HEK293 (cell line): ENCODE data around the gene COL24A1.

Source experiments
- CTCF ChIP-seq: fragments of 450-650 bp; formaldehyde crosslinking; IDR thresholded peaks from 2 replicates; pipeline ENCODE4 v1.5.1; 2016; ENCODE audit warnings: missing biosample characterization, missing genetic modification characterization
- GFI1B ChIP-seq: fragments of 450-650 bp; formaldehyde crosslinking; IDR thresholded peaks from 2 replicates; pipeline ENCODE4 v1.5.1; 2016; ENCODE audit warnings: missing biosample characterization, missing genetic modification characterization
- PRDM1 ChIP-seq: fragments of 450-650 bp; formaldehyde crosslinking; IDR thresholded peaks from 2 replicates; pipeline ENCODE4; 2016; ENCODE audit warnings: missing biosample characterization, missing genetic modification characterization
- YY1 ChIP-seq: fragments of 450-650 bp; formaldehyde crosslinking; IDR thresholded peaks from 2 replicates; pipeline ENCODE4 v1.5.1; 2018; ENCODE audit warnings: missing biosample characterization, missing genetic modification characterization
- ZBTB11 ChIP-seq: fragments of 450-650 bp; formaldehyde crosslinking; conservative IDR thresholded peaks from 2 replicates; pipeline ENCODE4 v1.5.1; 2016; ENCODE audit warnings: low read depth, missing biosample characterization, missing genetic modification characterization
- ZBTB8A ChIP-seq: fragments of 450-650 bp; formaldehyde crosslinking; IDR thresholded peaks from 2 replicates; pipeline ENCODE4 v1.5.1; 2016; ENCODE audit warnings: missing biosample characterization, missing genetic modification characterization
- ZNF16 ChIP-seq: fragments of 450-650 bp; formaldehyde crosslinking; IDR thresholded peaks from 2 replicates; pipeline ENCODE4 v1.5.1; 2016; ENCODE audit warnings: low read depth, missing biosample characterization, missing genetic modification characterization
- ZNF174 ChIP-seq: fragments of 450-650 bp; formaldehyde crosslinking; IDR thresholded peaks from 2 replicates; pipeline ENCODE4 v1.5.0; 2017; ENCODE audit warnings: missing biosample characterization, mild to moderate bottlenecking, missing genetic modification characterization
- ZNF214 ChIP-seq: fragments of 450-650 bp; formaldehyde crosslinking; IDR thresholded peaks from 2 replicates; pipeline ENCODE4 v1.5.1; 2017; ENCODE audit warnings: missing biosample characterization, mild to moderate bottlenecking, missing genetic modification characterization, borderline replicate concordance
- ZNF239 ChIP-seq: fragments of 450-650 bp; formaldehyde crosslinking; IDR thresholded peaks from 2 replicates; pipeline ENCODE4 v1.5.1; 2016; ENCODE audit warnings: missing biosample characterization, missing genetic modification characterization

GRCh38 chr1:85933961-85934360, 222.6 kb downstream of the COL24A1 start:
- TF ChIP-seq ZBTB8A (tag by site-specific recombination) (no peak), ZNF174 (no peak), ZNF239 (tag by site-specific recombination) (no peak), ZBTB11 (no peak), YY1 (tag by site-specific recombination) (no peak), CTCF (tag by site-specific recombination) (no peak), PRDM1 (tag by site-specific recombination) (no peak), ZNF214 (tag by site-specific recombination) (no peak), GFI1B (no peak), ZNF16 (tag by site-specific recombination) (no peak)
